Measurements from ENCODE around the gene GRIN3A. TPM values are rescaled to one million over a fixed set of nuclear protein-coding genes. Genes with fewer than 3 reads are reported as not detected.

GRIN3A gene
- total and polyA plus RNA-seq, 2 of the 4 experiments (the other 2 are of a cell fraction) = not detected

GRCh38 chr9:101625876-101626275 is 112.6 kb downstream of the GRIN3A start:
- Histone ChIP-seq H3K56ac (ENCODE audit: extremely low read depth, insufficient read depth, low read length) (no peak overlapping the region), H3K4me2 (ENCODE audit: low read depth, low read length) (no peak overlapping the region), H4K91ac (ENCODE audit: insufficient read depth, low read depth, low read length) (no peak overlapping the region), H3K79me1 (ENCODE audit: low read depth in 1 of 2, low read length in 2 of 2) (no peaks in the 10 kb centered on the region), H2BK120ac (ENCODE audit: low read depth, low read length) (no peak overlapping the region), H3K9me1 (ENCODE audit: insufficient read depth, low read length) (no peaks in the 10 kb centered on the region), H3K18ac (ENCODE audit: low read depth, low read length) (no peak overlapping the region), H4K5ac (ENCODE audit: low read depth, low read length) (no peak overlapping the region), H4K8ac (ENCODE audit: low read depth in 2 of 2, low read length in 2 of 2) (no peak overlapping the region), H4K20me1 (ENCODE audit: insufficient read depth, low read length) (no peaks in the 10 kb centered on the region), H2AFZ (replicated peaks; ENCODE audit: low read length, poor library complexity) (no peak overlapping the region), H3K4me3 (ENCODE audit: insufficient read depth, low read depth, low read length) (no peak overlapping the region), H2AK9ac (replicated peaks; ENCODE audit: low read depth, low read length, poor library complexity) (no peak overlapping the region), H2AK5ac (ENCODE audit: low read depth, low read length) (no peak overlapping the region), H2BK20ac (ENCODE audit: low read depth, low read length) (no peak overlapping the region), H3K14ac (replicated peaks; ENCODE audit: low read depth, low read length) (no peak overlapping the region), H3K9ac (ENCODE audit: low read depth, low read length) (no peak overlapping the region), H2BK15ac (ENCODE audit: low read depth, low read length) (no peak overlapping the region), H3K9me3 (ENCODE audit: control insufficient read depth, insufficient read depth, low read length) (no peaks in the 10 kb centered on the region), H3K36me3 (ENCODE audit: control insufficient read depth, insufficient read depth, low read length) (no peaks in the 10 kb centered on the region), H3K27ac (ENCODE audit: insufficient read depth, low read length) (no peak overlapping the region), H2BK5ac (ENCODE audit: low read depth, low read length, poor library complexity, severe bottlenecking) (no peak overlapping the region), H3K27me3 (ENCODE audit: control insufficient read depth, insufficient read depth, low read length) (no peaks in the 10 kb centered on the region), H3K4ac (ENCODE audit: low read depth, low read length) (no peak overlapping the region), H3K23ac (ENCODE audit: low read depth, low read length) (no peak overlapping the region), H3K4me1 (ENCODE audit: control insufficient read depth, insufficient read depth, low read length) (no peaks in the 10 kb centered on the region)
- BruUV-seq (replicated peaks) = no TSS peak
- no CpG with 5 or more reads among the region's 2 CpGs for WGBS, 2 experiments (ENCODE audit: extremely low coverage in 2 of 2, insufficient read length in 1 of 2)
- in situ Hi-C loops (cut with MboI; ENCODE audit: low sequenced_read_pairs) = no loop called here
- intact Hi-C loops (cut with micrococcal nuclease) = no loop called here
- DNase-seq (peak; percentile 3), ATAC-seq (ENCODE audit: low read depth) (no peak)
- TF ChIP-seq CTCF (conservative IDR thresholded peaks at IDR 0.05; ENCODE audit: low read depth, low read length) = no peak
- no peak for TF ChIP-seq RAD21 (IDR thresholded peaks at IDR 0.05; ENCODE audit: low read length)
- TF ChIP-seq SMC3 (IDR thresholded peaks at IDR 0.05; ENCODE audit: low read depth, low read length) = no peak
- no peak for TF ChIP-seq RFX5 (IDR thresholded peaks at IDR 0.05; ENCODE audit: low read depth, low read length)
- no peak for TF ChIP-seq MAZ (IDR thresholded peaks at IDR 0.05; ENCODE audit: borderline replicate concordance, low read depth, low read length)
- no peak for TF ChIP-seq MXI1 (IDR thresholded peaks at IDR 0.05; ENCODE audit: borderline replicate concordance, low read depth, low read length)
- TF ChIP-seq USF2 (IDR thresholded peaks at IDR 0.05; ENCODE audit: low read depth, low read length) = no peak
- TF ChIP-seq CEBPB (IDR thresholded peaks at IDR 0.05; ENCODE audit: low read depth, low read length) = no peak
- TF ChIP-seq RCOR1 (IDR thresholded peaks at IDR 0.05; ENCODE audit: insufficient replicate concordance, low read length) = no peak
- TF ChIP-seq POLR2A (IDR thresholded peaks at IDR 0.05; ENCODE audit: low read depth, low read length) = no peak
- no peak for TF ChIP-seq NFE2L2 (IDR thresholded peaks at IDR 0.05; ENCODE audit: low read depth, low read length)
- ChIA-PET CTCF (no interaction called here), POLR2A (ENCODE audit: unreplicated experiment) (no interaction called here)
- dilution Hi-C loops (cut with HindIII; ENCODE audit: low sequenced_read_pairs, unreplicated experiment) = no loop called here
